HL-60 (cell line): ENCODE results near the gene FHIT.

Source experiments
- DNase-seq, 2 experiments: peaks; one replicate each; pipeline ENCODE4 v3.0.0-alpha.2; 2010 to 2020; ENCODE audit warnings: low read depth in 1 of 2, low spot score in 1 of 2
- H3K27ac ChIP-seq: fragments of 250-450 bp; sonication (Bioruptor Pico); replicated peaks from 2 replicates; pipeline ENCODE4 v1.5.1; 2020; ENCODE audit warnings: mild to moderate bottlenecking, moderate library complexity
- H3K27me3 ChIP-seq: fragments of 250-450 bp; sonication (Bioruptor Pico); 2 replicates; pipeline ENCODE4 v1.5.1; 2021; ENCODE audit warnings: mild to moderate bottlenecking, moderate library complexity; ENCODE audit not compliant: insufficient read depth, poor library complexity, severe bottlenecking
- H3K4me3 ChIP-seq: replicated peaks from 2 replicates; pipeline ENCODE4 v1.5.1; 2011; ENCODE audit warnings: mild to moderate bottlenecking, control low read depth, low read length; ENCODE audit not compliant: insufficient read depth
- GABPA ChIP-seq: IDR thresholded peaks from 2 replicates; pipeline ENCODE4 v1.6.1; 2012; ENCODE audit warnings: low read depth
- POLR2AphosphoS5 ChIP-seq: IDR thresholded peaks from 2 replicates; pipeline ENCODE4 v1.6.1; 2012; ENCODE audit warnings: low read depth
- SPI1 ChIP-seq: IDR thresholded peaks from 2 replicates; pipeline ENCODE4 v1.6.1; 2012; ENCODE audit warnings: low read depth, mild to moderate bottlenecking, borderline replicate concordance
- TF ChIP-seq, protein P1 (sequence below): IDR thresholded peaks from 2 replicates; pipeline ENCODE4 v1.6.1; 2012; ENCODE audit warnings: low read depth; ENCODE audit not compliant: insufficient replicate concordance
- TF ChIP-seq, protein P2 (sequence below): IDR thresholded peaks from one replicate; pipeline ENCODE4 v1.5.1; 2011; ENCODE audit warnings: low read length, control low read depth, inconsistent platforms; ENCODE audit not compliant: insufficient read depth

The FHIT gene

GRCh38 chr3:60268123-60268522, 983.1 kb downstream of the FHIT start:
- no peak for DNase-seq
- TF ChIP-seq GABPA (no peak), POLR2AphosphoS5 (no peak), SPI1 (no peak)
- TF ChIP-seq, protein P1, sequence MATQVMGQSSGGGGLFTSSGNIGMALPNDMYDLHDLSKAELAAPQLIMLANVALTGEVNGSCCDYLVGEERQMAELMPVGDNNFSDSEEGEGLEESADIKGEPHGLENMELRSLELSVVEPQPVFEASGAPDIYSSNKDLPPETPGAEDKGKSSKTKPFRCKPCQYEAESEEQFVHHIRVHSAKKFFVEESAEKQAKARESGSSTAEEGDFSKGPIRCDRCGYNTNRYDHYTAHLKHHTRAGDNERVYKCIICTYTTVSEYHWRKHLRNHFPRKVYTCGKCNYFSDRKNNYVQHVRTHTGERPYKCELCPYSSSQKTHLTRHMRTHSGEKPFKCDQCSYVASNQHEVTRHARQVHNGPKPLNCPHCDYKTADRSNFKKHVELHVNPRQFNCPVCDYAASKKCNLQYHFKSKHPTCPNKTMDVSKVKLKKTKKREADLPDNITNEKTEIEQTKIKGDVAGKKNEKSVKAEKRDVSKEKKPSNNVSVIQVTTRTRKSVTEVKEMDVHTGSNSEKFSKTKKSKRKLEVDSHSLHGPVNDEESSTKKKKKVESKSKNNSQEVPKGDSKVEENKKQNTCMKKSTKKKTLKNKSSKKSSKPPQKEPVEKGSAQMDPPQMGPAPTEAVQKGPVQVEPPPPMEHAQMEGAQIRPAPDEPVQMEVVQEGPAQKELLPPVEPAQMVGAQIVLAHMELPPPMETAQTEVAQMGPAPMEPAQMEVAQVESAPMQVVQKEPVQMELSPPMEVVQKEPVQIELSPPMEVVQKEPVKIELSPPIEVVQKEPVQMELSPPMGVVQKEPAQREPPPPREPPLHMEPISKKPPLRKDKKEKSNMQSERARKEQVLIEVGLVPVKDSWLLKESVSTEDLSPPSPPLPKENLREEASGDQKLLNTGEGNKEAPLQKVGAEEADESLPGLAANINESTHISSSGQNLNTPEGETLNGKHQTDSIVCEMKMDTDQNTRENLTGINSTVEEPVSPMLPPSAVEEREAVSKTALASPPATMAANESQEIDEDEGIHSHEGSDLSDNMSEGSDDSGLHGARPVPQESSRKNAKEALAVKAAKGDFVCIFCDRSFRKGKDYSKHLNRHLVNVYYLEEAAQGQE = no peak
- TF ChIP-seq, protein P2, sequence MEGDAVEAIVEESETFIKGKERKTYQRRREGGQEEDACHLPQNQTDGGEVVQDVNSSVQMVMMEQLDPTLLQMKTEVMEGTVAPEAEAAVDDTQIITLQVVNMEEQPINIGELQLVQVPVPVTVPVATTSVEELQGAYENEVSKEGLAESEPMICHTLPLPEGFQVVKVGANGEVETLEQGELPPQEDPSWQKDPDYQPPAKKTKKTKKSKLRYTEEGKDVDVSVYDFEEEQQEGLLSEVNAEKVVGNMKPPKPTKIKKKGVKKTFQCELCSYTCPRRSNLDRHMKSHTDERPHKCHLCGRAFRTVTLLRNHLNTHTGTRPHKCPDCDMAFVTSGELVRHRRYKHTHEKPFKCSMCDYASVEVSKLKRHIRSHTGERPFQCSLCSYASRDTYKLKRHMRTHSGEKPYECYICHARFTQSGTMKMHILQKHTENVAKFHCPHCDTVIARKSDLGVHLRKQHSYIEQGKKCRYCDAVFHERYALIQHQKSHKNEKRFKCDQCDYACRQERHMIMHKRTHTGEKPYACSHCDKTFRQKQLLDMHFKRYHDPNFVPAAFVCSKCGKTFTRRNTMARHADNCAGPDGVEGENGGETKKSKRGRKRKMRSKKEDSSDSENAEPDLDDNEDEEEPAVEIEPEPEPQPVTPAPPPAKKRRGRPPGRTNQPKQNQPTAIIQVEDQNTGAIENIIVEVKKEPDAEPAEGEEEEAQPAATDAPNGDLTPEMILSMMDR = no peak
- H3K27ac ChIP-seq = no peak overlapping the region
- H3K4me3 ChIP-seq = no peak overlapping the region
- no peaks in the 10 kb centered on the region for H3K27me3 ChIP-seq

GRCh38 chr3:60266444-60266843, 984.8 kb downstream of the FHIT start:
- Histone ChIP-seq H3K27ac (no peak overlapping the region), H3K27me3 (no peaks in the 10 kb centered on the region), H3K4me3 (no peak overlapping the region)
- DNase-seq = no peak
- TF ChIP-seq GABPA (no peak), POLR2AphosphoS5 (no peak), SPI1 (no peak)
- TF ChIP-seq, protein P1 = no peak
- TF ChIP-seq, protein P2 = no peak

DNA sequence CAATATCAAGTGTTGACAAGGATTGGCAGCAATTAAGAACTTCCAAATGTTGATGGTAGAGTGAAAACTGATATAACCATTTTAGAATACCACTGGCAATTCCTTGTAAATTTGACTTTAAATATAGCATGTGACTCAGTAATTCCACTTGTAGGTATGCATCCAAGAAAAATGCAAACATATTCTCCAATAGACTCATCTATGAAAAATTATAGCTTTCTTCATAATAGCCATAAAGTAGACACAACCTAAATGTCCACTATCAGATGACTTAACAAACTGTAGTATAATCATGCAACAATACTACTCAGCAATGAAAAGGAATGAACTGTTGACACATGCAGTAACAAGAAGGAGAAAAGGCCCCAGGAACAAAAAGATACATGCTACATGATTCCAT, 988.1 kb downstream of the FHIT start:
- no peak for DNase-seq
- no peak overlapping the region for H3K27ac ChIP-seq
- H3K4me3 ChIP-seq = no peak overlapping the region
- TF ChIP-seq, protein P1 = no peak
- TF ChIP-seq SPI1 (no peak), POLR2AphosphoS5 (no peak)
- H3K27me3 ChIP-seq = no peaks in the 10 kb centered on the region

DNA sequence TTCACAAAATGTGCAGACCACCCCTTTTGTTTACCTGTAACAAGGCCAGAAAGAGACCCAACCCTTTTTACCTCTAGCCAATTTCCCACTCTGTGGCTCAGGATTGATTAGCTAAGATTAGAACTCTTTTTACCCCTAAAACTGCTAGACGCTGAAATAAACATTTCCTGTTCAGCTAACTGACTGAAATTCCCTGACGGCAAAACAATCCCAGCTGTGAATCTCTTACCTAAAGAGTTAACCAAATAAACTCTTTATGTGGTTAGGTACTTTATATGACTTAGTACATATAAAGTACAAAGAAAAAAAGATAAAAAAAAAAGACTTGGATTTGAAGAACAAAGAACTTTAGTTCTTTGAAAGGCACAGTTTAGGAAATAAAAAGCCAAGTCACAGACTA, 988.7 kb downstream of the FHIT start:
- H3K27ac ChIP-seq = no peak overlapping the region
- no peak for TF ChIP-seq GABPA
- TF ChIP-seq, protein P2 = no peak
- TF ChIP-seq, protein P1 = no peak
- TF ChIP-seq POLR2AphosphoS5 = no peak
- TF ChIP-seq SPI1 = no peak
- no peak for DNase-seq
- no peak overlapping the region for H3K4me3 ChIP-seq
- no peaks in the 10 kb centered on the region for H3K27me3 ChIP-seq
